Stimulated activated CD4-positive, alpha-beta T cell treated with anti-CD3 and anti-CD28 coated beads, Interleukin-15, amount 100 ng/mL, for 1 hour (primary cell): Measurements from ENCODE around the gene INO80D.
"Not testable (repeated sequence)": the region's sequence is repeated elsewhere in the genome, so short reads cannot be mapped to it uniquely, and the experiment has no call there.

Source experiments
- DNase-seq, 2 donors: peaks; one replicate each; pipeline ENCODE4 v3.0.0-alpha.2; 2020; ENCODE audit warnings: low read depth in 1 of 2, low spot score in 1 of 2

INO80D gene, protein sequence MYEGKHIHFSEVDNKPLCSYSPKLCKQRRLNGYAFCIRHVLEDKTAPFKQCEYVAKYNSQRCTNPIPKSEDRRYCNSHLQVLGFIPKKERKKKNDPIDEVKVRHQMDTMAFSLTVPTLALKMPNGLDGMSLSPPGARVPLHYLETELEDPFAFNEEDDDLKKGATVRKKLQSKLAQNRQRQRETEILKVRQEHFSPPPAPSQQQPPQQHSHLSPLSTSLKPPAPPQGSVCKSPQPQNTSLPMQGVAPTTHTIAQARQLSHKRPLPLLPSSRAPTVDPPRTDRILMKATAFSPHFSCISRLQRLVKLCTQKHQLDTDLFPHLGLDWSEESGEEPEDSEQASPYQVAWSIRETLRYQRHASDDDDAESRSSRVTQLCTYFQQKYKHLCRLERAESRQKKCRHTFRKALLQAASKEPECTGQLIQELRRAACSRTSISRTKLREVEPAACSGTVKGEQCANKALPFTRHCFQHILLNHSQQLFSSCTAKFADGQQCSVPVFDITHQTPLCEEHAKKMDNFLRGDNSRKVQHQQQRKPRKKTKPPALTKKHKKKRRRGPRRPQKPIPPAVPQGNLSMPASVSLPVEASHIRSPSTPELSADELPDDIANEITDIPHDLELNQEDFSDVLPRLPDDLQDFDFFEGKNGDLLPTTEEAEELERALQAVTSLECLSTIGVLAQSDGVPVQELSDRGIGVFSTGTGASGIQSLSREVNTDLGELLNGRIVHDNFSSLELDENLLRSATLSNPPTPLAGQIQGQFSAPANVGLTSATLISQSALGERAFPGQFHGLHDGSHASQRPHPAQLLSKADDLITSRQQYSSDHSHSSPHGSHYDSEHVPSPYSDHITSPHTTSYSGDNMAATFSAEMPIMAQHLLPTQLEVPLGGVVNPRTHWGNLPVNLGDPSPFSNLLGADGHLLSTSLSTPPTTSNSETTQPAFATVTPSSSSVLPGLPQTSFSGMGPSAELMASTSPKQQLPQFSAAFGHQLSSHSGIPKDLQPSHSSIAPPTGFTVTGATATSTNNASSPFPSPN

DNA sequence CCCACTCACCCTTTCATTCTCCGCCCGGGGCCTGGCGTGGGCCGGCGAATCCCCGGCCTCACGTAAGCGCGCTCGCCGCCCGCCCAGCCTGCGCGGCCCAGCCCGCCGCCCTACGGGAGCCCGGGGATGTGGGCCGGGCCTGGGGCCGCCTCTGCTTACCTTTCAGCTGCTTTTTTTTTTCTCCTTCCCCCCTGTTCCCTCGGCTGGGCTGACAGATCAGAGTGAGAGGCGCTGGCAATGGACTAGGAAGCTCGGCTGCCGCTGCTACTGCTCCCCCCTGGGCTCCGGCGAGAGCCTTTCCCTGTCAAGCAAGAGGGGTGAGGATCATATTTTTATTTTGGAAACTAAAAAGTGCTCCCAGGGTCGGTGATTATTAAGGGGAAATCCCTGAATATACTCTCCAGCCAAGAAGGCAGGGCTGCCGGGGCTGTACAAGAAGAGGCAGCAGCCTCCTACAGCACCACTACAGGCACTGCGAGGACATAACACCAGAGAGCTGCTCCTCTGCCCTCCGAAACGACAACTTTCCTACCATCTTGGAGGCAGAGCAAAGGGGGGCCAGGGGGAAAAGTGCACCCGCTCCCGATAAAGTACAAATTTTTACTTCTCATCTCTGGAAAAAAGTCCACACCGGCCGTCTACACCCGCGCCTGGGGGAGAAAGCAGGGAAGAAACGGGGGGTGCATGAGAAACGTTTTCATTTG, at the start of gene INO80D:
TSS of gene INO80D (minus strand) at position 433 of the 704 bp plus-strand sequence. CDS start 23,158 bp downstream, outside the sequence.
- peak; percentile 56 to 61 for DNase-seq

DNA sequence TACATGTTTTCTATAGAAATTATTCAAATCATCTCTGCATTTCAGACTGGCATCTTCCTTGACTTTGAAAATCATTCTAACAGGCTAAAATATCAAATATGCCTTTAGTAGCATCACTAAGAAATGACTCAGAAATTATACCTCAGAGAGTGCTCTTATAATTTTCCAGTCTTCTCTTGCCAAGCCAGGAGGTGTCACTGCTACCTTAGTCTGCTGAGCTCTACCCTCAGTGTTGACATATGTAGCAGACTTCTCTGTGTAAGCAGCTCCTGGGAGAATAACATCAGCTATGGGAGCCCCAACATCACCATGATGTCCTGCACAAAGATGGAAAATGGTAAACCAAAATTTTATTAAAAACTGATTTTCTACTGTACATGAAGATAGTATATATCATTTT, 41.7 kb upstream of the INO80D start:
- DNase-seq, result no peak

DNA sequence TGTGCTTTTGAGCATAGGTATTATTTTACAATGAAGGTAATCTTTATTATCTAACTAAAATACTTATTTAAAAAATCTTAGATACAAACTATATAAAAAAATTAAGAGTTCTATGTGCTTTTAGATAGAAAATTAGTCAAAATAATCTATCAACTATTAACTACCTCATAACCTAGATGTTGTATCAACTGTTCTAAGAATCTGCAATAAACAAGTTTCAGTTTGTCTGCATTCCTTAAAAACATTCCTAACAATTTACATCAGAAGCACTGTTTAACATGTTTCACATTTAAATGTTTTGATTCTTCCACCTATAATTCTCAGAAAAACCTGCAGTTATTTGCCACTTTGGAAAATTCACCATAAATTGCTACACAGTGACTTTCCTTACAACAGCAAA, 39.9 kb upstream of the INO80D start:
- no peak for DNase-seq

DNA sequence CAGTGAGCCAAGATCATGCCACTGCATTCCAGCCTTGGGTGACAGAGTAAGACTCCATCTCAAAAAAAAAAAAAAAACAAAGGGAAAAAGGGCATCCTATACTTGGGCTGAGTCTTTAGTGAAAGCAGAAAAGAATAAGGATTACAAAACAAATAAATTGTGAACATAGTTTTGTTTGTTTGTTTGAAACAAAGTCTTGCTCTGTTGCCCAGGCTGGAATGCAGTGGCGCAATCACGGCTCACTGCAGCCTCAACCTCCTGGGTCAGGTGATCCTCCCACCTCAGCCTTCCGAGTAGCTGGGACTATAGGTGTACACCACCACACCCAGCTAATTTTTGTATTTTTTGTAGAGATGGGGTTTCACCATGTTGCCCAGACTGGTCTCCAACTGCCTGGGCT, 36.6 kb upstream of the INO80D start:
- DNase-seq, result not testable (repeated sequence)

DNA sequence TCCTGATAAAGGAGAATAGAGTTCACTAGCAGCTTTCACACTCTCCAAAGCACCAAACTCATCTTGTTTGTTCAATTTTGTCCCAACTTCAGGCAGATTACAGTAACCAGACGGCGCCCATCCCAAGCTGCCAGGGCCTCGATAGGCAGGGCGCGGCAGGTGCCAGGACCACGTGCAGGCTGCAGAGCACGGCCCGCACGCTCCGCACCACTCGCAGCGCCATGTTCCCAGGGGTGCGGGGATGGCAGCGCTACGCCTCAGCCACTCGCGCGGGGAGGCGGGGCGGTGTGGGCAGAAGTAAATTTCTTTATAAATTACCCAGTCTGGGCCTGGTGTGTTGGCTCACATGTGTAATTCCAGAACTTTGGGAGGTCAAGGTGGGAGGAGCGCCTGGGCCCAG, 30.3 kb upstream of the INO80D start:
- no peak for DNase-seq

DNA sequence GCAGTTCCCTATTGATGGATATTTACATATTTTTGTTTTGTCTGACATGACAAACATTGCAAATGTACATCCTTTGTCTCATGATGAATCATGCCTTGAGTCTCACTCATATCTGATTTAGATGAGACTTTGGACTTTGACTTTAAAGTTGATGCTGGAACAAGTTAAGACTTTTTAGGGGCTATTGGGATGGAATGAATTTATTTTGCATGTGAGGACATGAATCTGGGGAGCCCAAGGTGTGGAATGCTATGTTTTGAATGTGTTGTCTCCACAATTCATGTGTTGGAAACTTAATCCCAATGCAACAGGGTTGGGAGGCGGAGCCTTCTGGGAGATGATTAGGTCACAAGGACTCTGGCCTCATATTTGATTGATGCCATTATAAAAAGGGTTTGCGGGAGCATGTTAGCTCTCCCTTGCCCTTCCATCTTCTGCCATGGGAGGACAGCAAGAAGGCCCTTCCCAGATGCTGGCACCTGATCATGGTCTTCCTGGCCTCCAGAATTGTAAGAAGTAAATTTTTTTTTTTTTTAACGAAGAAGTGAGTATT, 29.1 kb upstream of the INO80D start:
- no peak for DNase-seq

DNA sequence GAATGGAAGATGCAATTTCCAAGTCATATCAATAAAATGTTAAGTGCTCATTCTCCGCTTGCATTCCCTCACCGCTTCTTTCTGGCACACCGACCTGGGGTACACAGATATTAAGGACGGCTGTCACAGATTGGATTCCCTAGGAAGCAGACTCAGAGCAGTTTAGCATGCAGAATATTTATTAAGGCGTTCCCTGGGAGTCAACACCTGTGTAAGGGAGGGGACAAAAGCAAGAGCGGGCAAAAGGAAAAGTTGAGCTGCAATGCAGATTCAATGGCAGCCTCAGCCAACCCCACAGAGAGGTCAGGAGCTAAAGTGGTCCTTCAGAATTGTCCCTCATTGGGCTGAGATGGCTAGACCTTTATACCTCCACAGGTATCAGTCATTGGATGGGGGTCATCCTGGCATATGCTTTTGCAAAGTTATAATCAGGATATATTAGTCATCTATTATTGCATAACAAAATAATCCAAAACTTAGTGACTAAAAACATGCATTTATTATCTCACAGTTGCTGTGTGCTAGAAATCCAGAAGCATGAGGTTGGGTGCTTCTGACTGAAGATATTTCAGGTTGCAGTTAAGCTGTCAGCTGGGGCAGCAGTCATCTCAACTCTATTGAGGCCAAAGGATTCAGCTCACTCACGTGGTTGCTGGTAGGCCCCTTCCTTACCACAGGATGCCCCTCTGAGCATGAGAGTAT, 27.0 kb upstream of the INO80D start:
- DNase-seq, result no peak

DNA sequence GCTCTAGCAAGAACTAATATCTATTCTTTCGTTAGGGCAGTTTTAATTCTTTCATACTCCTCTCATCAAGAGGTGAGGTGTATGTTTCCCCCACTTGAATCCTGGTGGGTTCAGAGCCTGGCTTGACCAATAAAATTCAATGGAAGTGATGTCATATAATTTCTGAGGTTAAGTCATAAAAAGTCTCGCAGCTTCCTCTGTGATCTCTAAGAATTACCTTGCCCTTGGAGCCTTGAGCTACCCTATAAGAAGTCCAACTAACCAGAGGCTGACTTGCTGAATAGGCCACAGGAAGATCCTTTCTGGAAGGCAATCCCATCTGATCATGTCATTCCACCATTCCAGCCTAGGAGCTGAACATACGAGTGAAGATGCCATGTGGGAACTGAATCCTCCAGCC, 26.1 kb upstream of the INO80D start:
- no peak for DNase-seq

DNA sequence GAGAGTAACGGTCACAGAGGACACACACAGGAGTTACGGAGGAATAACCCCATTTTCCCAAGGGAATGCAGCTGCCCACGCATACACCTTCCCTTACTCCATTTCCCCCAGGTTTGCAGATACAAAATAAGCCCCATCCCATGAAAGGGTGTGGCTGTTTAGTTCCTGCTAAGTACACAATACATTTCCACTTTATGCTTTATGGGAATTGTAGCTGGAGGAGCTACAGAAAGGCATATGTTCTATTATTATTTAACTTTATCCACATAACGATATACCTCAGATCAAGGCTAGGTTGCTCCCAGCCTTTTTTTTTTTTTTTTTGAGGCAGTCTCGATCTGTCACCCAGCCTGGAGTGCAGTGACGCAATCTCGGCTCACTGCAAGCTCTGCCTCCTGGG, 22.7 kb upstream of the INO80D start:
- no peak for DNase-seq

DNA sequence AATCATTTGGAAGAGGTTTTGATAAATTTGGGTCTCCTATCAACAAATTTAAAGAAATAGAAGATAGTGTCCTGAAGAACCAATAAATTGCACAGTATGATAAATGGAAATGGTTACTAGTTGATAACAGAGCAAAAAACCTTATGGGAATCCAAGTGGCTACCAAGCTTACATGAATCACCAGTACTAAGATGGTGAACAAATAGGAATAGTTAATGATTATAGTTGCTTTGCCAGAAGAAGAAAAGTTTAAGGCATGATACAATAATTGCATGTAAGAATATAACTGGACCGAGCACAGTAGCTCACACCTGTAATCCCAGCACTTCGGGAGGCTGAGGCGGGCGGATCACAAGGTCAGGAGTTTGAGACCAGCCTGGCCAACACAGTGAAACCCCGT, 19.6 kb upstream of the INO80D start:
- no peak for DNase-seq

DNA sequence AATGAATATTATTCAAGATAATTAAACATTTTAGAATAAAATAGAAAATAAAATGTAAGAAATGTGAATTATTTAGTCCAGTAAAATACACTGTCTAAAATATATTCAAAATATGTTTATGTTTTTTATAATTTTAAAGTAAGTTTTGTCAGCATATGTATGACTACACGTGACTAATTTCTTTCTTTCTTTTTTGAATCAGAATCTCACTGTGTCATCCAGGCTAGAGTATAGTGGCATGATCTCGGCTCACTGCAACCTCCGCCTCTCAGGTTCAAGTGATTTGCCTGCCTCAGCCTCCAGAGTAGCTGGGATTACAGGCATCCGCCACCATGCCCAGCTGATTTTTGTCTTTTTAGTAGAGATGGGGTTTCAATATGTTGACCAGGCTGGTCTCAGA, 19.1 kb upstream of the INO80D start:
- no peak for DNase-seq

DNA sequence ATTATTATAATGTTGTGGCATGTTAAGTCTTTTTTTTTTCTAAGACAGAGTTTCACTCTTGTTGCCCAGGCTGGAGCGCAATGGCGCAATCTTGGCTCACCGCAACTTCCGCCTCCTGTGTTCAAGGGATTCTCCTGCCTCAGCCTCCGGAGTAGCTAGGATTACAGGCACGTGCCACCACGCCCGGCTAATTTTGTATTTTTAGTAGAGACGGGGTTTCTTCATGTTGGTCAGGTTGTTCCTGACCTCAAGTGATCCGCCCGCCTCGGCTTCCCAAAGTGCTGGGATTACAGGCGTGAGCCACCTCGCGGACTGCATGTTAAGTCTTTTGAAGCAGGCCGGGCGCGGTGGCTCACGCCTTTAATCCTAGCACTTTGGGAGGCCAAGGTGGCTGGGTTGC, 12.9 kb upstream of the INO80D start:
- not testable (repeated sequence) for DNase-seq

DNA sequence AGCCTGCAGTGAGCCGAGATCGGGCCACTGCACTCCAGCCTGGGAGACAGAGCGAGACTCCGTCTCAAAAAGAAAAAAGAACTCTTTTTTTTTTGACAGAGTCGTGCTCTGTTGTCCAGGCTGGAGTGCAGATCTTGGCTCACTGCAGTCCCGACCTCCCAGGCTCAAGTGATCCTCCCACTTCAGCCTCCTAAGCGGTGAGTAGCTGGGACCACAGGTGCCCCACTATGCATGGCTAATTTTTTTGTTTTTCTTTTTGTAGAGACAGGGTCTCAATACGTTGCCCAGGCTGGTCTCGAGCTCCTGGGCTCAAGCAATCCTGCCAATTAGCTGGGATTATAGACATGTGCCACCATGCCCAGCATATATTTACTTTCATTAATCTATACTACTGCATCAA, 12.5 kb upstream of the INO80D start:
- DNase-seq, result no peak

DNA sequence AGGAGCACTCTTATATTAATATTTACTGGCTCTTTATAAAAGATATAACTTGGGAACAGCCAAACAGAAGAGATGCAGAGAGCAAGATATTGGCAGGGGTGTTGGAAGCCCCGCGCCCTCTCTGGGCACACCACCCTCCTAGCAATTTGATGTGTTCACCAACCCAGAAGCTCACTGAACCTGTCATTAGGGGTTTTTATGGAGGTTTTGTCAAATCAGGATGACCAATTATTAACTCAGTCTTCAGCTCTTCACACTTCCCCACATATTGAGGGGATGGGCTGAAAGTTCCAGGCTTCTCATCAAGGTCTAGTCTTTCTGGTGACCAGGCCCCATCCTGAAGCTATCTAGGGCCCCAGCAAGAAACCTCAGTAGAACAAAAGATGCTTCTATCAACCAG, 10.9 kb upstream of the INO80D start:
- DNase-seq, result no peak

DNA sequence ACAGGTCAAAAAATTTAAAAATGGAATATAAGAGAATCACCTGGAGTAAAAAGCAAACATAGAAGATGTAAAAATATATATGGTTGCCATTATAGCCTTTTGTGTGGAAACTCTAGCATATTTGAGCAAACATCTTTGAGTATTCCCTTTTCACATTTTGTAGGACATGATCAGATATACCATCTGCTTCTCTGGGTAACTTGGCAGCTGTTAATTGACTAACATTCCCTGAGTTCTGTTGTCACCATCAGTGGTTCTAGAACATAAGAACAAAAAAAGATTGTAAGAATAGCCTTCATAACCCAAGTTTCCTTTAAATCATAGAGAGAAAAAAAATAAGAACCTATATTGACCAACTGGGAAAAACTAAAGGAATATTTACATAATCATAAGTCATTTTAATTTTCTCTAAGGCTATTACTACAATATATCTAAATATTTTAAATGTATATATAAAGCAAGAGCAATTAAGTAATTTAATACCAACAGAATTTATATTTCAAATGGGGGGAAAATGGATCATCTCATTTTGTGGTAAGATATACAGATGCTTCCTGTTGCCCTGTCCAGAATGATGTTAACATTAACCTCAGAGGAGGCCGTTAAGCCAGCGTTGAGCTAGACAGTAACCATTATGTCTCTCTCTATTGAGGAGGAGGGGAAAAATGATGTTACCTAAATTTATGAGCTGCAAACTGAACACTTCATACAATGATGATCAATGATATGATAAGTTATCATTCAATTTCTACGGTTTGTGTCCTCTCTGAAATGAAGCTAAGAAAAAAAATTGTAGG, 9.8 kb upstream of the INO80D start:
- DNase-seq, result no peak

DNA sequence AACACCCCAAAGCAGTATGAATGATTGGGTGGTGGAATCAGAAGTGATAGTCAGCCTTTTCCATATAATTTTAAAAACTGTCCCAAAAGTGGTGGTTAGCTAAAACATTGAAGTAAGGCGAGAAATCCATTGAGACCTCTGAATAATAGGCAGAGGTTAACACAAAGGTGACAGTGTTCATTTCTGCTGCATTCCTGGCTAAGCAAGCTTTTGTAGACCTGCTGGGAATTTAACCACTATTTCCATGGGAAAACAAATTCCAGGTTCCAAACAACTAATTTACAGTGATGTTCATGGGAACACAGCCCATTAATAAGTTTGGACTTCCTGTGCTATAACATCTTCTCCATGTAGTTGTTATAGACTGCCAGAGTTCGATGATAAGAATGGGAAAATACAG, 6.3 kb upstream of the INO80D start:
- no peak for DNase-seq

DNA sequence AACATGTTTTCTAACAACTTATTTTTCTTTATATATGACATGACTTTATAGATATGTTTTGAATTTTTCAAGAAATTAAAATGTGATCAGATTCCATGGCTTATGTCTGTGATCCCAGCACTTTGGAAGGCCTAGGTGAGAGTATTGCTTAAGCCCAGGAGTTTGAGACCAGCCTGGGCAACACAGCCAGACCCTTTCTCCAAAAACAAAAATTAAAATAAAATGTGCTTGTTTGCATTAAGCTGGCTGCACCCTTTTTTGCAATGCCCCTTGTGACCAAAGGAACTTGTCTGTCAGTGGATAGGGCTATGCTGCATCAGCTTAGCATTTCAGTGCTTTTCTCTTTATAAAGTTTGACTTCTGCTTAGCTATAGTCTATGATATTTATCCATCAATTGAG, 2.3 kb upstream of the INO80D start:
- no peak for DNase-seq

DNA sequence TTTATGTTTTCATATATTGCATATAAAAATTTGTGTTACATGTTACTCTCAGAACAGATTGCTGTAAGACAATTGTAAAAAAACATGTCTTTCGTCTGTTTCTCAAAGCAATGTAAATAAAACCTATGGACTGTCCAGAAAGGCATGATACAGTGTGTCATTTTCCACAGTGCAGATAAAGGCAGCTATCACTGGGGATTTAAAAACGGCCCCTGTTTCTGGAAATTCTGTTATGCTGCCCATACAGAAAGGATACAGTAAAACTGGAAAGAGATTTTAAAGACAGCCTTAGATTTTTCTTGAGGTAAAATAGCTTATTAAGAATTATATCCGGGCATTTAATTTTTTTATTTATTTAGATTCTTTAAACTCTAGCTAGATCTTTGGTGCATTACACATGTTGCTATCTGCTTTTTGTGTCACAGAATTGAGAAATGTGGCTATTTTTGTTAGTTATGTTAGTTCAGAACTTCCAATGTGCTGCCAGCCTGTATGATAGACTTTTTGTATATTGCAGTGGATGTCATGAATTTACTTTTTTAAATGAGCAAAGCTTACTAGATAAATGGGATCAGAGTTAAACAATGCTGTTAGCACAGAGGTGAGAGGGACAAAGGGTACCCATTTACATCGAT, 859 bp upstream of the INO80D start:
- no peak for DNase-seq
